NB4 (cell line): ENCODE results near the gene ARCN1.

ENCODE experiments used
- CTCF ChIP-seq: IDR thresholded peaks from one replicate; pipeline ENCODE4 v1.5.1; 2012; ENCODE audit warnings: low read depth, low read length
- POLR2A ChIP-seq: IDR thresholded peaks from 2 replicates; pipeline ENCODE4 v1.6.1; 2011; ENCODE audit warnings: mild to moderate bottlenecking; ENCODE audit not compliant: insufficient read length; ENCODE audit errors: extremely low read depth

DNA sequence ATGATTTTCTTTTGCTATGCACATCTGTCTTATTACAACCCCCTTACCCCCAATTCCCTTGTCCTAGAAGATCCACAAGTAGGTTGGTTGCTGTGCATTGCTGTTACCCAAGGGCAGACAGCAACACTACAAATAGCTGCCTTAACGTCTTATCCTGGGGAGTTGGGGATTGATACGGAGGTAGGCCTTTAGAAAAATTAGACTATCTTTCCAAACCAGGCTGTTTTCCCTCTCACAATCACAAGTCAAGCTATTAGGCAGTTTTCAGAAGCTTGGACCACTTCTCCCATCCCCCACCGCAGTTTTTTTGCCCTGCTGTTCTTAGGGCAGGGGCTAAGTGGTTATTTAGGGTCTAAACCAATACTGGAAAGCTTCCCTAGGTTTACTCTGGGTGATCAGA lies 32.4 kb downstream of the ARCN1 start:
- no peak for TF ChIP-seq CTCF
- no peak for TF ChIP-seq POLR2A
